NCI-H1105 treated with DMSO at 0.1 percent for 48 hours (cell line): ENCODE measurements around the gene CCNG2.

Source experiments
- DNase-seq: peaks from one replicate; lab custom pipeline; 2025; lab: John Stamatoyannopoulos, UW

CCNG2 gene

GRCh38 chr4:77204621-77205020 is 47.6 kb downstream of the CCNG2 start:
- no peak for DNase-seq

- DNase-seq = no peak
Observed at GRCh38 chr4:77209012-77209411, 52.0 kb downstream of the CCNG2 start.

- DNase-seq = no peak
Observed at GRCh38 chr4:77209936-77210335, 52.9 kb downstream of the CCNG2 start.

- DNase-seq = no peak
Observed at GRCh38 chr4:77215107-77215506, 58.1 kb downstream of the CCNG2 start.

- DNase-seq = no peak
Observed at GRCh38 chr4:77217526-77217925, 60.5 kb downstream of the CCNG2 start.

GRCh38 chr4:77219266-77219665 is 62.3 kb downstream of the CCNG2 start:
- no peak for DNase-seq
